Kidney (tissue), 14 donors: ENCODE measurements around the gene SYK. TPM values are rescaled to one million over a fixed set of nuclear protein-coding genes. Genes with fewer than 3 reads are reported as not detected.

Experiments
- DNase-seq, 5 donors: peaks; one replicate each; pipeline ENCODE4 v3.0.0-alpha.2; 2013 to 2020
- FAIRE-seq: peaks from 2 replicates; lab custom pipeline; 2012; peaks lifted over from hg19 to GRCh38; lab: Jason Lieb, UNC
- H3K27ac ChIP-seq, 2 donors: one replicate each; pipeline ENCODE4 v1.7.0; 2013; ENCODE audit warnings: low read depth in 2 of 2, low read length in 2 of 2, inconsistent platforms in 1 of 2
- H3K27me3 ChIP-seq: one replicate; pipeline ENCODE4 v1.7.1; 2013; ENCODE audit warnings: low read length, inconsistent platforms; ENCODE audit not compliant: control insufficient read depth, insufficient read depth
- H3K36me3 ChIP-seq, 3 donors: one replicate each; pipeline versions ENCODE4 v1.7.0 to v1.7.1; 2013; ENCODE audit warnings: low read length in 3 of 3, control low read depth in 1 of 3, inconsistent platforms in 1 of 3; ENCODE audit not compliant: insufficient read depth in 3 of 3, control insufficient read depth in 2 of 3
- H3K4me1 ChIP-seq, 3 donors: one replicate each; pipeline versions ENCODE4 v1.7.0 to v1.7.1; 2013; ENCODE audit warnings: low read length in 3 of 3, inconsistent platforms in 1 of 3, low read depth in 1 of 3; ENCODE audit not compliant: control insufficient read depth in 2 of 3, insufficient read depth in 2 of 3
- H3K4me3 ChIP-seq, 3 donors: one replicate each; pipeline versions ENCODE4 v1.7.0 to v1.8.1; 2013; ENCODE audit warnings: low read length in 3 of 3, control low read depth in 1 of 3, inconsistent platforms in 1 of 3
- H3K9ac ChIP-seq, 3 donors: one replicate each; pipeline versions ENCODE4 v1.7.0 to v1.7.1; 2013; ENCODE audit warnings: low read length in 3 of 3, control low read depth in 1 of 3, inconsistent platforms in 1 of 3
- H3K9me3 ChIP-seq, 3 donors: one replicate each; pipeline versions ENCODE4 v1.7.0 to v1.7.1; 2013; ENCODE audit warnings: low read length in 3 of 3, control low read depth in 1 of 3, inconsistent platforms in 1 of 3; ENCODE audit not compliant: control insufficient read depth in 2 of 3, insufficient read depth in 1 of 3
- CTCF ChIP-seq: IDR thresholded peaks from 3 replicates; pipeline ENCODE4 v1.5.1; 2012; ENCODE audit warnings: mild to moderate bottlenecking, moderate library complexity, borderline replicate concordance; ENCODE audit not compliant: insufficient read depth; ENCODE audit errors: extremely low read depth
- intact Hi-C: fragments of 100-400 bp; cut with DNase I; formaldehyde crosslinking; loops from one replicate; pipeline ENCODE4 v1.11.1; 2022
- polyA plus RNA-seq: library from polyadenylated mRNA; stranded (reverse); fragments of 350-450 nt; fragmentation: Illumina TruSeq; extraction: RNeasy Lipid Tissue Mini Kit (QIAGEN cat#74804); gene quantifications from one replicate; pipeline ENCODE4 v1.2.3, GENCODE V29; 2014; ENCODE audit warnings: low read depth, low replicate concordance; ENCODE audit not compliant: insufficient read depth
- total RNA-seq: library from RNA; stranded (reverse); fragmentation: NEBNext Ultra II Directional; extraction: Animal tissue kit (Norgen Biotek cat#: 25700); gene quantifications from one replicate; pipeline ENCODE4 v1.2.1, GENCODE V29; 2021
- donor health status: control.
- donor health status: control.
- donor health status: control.
- donor health status: control.
- donor health status: control.
- donor health status: DM: yes; HTN: yes; CAD: no.
- donor health status: Normal renal cell carcinoma (clear cell type).

SYK gene
- total and polyA plus RNA-seq, 2 donors from 2014 or later: 13.3 to 52.2 TPM

- Histone ChIP-seq H3K9me3 (no peaks in the 10 kb centered on the region), H3K4me3 (no peak overlapping the region), H3K9ac (no peak overlapping the region), H3K4me1 (peaks cover 0 to 2% (median 0%) of the 10 kb centered on the region in 3 donors), H3K27ac (no peak overlapping the region), H3K27me3 (no peaks in the 10 kb centered on the region), H3K36me3 (no peaks in the 10 kb centered on the region)
- TF ChIP-seq CTCF: no peak
- FAIRE-seq (no peak), DNase-seq (no peak)
- intact Hi-C loops: no loop called here
Observed at GRCh38 chr9:90925581-90926257, 124.1 kb downstream of the SYK start.

DNA sequence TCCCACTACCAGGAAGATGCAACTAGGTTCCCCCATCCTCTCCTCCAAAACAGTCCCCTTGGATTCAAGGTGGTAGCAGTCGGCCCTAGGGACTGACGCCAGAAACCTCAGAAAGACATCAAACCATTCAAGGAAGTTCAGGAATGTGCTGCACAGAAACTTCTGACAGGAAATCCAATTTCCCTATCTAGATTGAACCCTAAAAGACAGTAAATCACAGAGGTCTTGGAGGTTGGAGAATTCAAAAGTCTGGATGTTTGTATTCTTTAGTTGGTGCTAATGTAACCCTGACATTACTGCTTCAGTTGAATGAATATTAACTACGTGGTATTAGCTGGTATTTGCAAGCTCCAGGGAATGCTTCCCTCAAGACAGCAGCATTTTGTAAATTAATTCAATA is 125.3 kb downstream of the SYK start:
- no peak overlapping the region for H3K9ac ChIP-seq
- no peak for FAIRE-seq
- H3K9me3 ChIP-seq: no peaks in the 10 kb centered on the region
- no peaks in the 10 kb centered on the region for H3K4me1 ChIP-seq
- H3K4me3 ChIP-seq: no peak overlapping the region
- H3K27ac ChIP-seq: no peak overlapping the region
- H3K27me3 ChIP-seq: no peaks in the 10 kb centered on the region
- DNase-seq: no peak
- intact Hi-C loops: no loop called here
- TF ChIP-seq CTCF: no peak
- H3K36me3 ChIP-seq: no peaks in the 10 kb centered on the region

DNA sequence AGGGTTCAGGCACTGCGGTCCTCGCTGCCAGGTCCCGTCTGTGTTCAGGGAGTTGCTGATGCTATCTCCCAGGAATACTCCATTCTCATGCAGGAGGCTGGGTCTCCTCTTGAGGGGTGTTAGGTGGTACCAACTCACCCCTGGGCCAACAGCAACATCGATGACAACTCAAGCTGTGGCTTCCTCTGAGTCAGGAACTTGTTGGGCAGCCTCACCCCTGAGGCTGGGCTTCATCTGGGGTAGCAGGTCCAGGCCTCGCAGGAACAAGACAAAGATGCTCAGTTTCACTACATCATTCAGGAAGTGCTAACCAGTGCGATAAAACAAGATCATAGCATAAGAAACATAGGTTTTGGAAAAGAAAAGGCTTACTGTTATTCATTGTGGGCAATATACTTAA is 125.9 kb downstream of the SYK start:
- DNase-seq (no peak), FAIRE-seq (no peak)
- no peak overlapping the region for H3K9ac ChIP-seq
- intact Hi-C loops: no loop called here
- no peaks in the 10 kb centered on the region for H3K36me3 ChIP-seq
- no peak for TF ChIP-seq CTCF
- H3K4me1 ChIP-seq: no peaks in the 10 kb centered on the region
- H3K9me3 ChIP-seq: no peaks in the 10 kb centered on the region
- H3K27me3 ChIP-seq: no peaks in the 10 kb centered on the region
- H3K4me3 ChIP-seq: no peak overlapping the region
- H3K27ac ChIP-seq: no peak overlapping the region

DNA sequence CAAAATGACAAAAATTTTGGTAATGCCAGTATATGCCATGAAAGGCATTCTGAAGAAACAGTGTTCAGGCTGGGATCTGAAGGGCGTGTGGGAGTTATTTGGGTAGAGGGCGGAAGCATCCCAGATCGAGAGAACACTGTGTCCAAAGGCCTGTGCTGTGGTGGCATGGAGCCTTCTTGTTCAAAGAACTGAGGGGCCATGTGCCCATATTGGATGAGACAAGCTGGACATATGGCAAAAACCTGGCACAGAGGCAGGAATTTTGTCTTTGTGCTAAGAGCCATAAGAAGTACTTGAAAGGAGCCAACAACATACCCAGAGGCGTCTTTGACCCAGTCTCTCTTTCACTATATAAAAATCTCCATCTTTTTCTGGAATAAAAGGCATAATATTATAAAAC is 128.0 kb downstream of the SYK start:
- no peak for FAIRE-seq

More for the DNA sequence above, 128.0 kb downstream of the SYK start:
- Histone ChIP-seq H3K36me3 (no peaks in the 10 kb centered on the region), H3K27me3 (no peaks in the 10 kb centered on the region), H3K9me3 (no peaks in the 10 kb centered on the region), H3K9ac (no peak overlapping the region), H3K4me1 (no peaks in the 10 kb centered on the region), H3K4me3 (no peak overlapping the region), H3K27ac (no peak overlapping the region)
- TF ChIP-seq CTCF: no peak
- intact Hi-C loops: no loop called here
- no peak for DNase-seq
